ENCODE data around the gene NPAT. TPM values are rescaled to one million over a fixed set of nuclear protein-coding genes. Genes with fewer than 3 reads are reported as not detected.
"Not testable (repeated sequence)": the region's sequence is repeated elsewhere in the genome, so short reads cannot be mapped to it uniquely, and the experiment has no call there.

NPAT gene
- polyA plus RNA-seq, 12 donors = 7.4 to 20.2 (median 8.9) TPM; not detected in 1

DNA sequence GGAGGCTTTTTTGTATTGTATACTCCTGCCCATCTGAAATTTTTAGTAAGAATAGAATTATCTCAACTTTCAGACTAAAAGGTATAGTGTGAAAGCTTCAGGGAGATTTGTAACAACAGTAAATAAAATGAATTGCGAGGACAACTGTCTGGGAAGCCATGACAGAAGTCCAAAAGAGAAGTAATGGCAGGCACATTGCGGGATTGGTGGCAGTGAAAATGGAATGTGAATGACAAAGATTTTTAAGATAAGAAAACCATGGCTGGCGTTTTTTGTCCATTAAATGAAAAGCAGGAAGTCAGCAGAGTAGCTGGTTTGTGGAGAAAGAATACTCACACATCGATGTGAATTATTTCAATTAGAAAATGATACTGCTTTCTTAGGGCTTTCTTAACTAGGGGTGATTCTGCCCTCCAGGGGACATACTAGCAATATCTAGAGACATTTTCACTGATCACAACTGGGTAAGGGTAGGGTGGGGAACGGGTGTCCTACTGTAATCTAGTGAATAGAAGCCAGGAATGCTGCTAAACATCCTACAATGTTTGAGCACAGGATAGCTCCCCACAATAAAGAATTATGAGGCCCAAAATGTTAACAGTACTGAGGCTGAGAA, 1.6 kb downstream of the NPAT start:
- DNase-seq = no peak

DNA sequence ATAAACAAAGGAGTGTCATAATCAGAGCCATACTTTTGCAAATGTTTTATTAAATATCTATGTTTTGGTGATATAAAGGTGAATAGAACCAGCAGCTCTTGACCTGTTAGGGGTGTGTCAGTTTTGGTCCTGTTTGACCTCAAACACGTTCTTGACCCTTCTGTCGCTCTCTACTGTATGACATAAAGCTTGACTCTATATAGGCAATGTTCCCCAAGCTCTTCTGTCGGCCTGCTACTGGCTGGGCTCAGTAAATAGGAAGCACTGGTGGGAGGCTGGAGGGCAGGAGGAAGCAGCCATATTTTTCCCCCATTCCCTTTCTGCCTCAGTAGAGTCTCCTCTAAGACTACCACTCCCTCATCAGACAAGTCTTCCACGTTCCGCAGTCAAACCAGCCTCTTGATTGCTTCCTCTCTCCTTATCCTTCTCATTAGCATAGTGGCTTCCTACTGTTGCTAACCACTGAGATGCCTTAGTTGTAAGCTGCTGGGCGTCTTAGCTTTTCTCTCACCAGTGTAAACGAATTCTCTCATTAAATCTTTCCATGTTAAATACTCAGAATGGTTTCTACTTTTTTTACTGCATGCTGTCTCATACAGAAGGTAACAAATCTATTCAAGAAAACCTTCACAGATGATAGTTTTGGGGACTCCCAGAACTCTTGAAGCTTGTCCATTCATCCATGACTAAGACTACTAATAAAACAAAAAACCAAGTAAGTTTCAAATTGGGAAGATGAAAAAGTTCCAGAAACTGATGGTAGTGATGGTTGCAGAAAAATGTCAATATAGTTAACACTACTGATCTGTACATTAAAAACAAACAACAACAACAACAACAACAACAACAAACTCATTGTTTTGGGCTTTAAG, 3.3 kb downstream of the NPAT start:
- DNase-seq = no peak

DNA sequence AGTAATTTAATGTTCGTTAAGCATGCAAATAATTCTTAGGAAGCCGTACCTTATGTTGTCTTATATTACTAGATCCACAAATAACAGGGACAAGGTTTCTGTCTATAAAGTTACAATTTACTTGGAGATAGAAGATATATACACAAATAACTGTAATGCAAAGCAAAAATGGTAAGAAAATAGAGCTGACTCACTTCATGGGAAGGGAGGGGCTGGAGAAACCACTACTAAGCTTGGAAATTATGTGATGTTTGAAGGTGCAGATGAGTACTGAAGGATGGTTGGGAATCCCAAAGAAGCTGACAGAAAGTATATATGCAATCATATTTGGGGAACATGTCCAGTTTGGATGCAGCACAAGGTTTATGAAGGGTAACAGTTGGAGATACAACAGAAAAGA, 4.0 kb downstream of the NPAT start:
- DNase-seq = no peak

DNA sequence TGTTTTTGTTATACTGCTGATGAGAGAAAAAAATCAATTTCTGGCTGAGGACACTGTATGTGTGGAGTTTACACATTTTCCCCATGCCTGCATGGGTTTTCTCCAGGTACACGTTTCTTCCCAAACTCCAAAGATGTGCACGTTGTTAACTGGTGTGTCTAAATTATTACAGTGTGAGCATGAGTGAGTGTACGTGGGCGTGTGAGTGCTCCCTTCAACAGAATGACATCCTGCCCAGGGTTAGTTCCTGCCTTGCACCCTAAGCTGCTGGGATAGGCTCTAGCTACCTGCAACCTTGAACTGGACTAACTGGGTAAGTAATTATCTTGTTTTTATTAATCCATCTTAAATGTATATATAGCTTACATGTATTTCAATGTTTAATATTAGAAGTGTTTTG, 5.5 kb downstream of the NPAT start:
- no peak for DNase-seq

DNA sequence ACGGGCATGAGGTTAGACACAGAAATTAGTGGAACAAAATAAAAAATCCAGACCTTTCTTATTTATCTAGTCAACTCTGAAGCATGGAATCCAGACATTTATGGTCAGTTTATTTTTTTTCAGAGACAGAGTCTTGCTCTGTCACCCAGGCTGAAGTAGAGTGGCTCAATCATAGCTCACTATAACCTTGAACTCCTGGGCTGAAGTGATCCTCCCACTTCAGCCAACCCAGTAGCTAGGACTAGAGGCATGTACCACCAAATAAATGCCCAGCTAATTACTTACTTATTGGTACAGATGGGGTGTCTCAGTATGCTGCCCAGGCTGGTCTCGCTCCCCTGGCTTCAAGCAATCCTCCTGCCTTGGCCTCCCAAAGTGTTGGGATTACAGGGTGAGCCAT, 8.7 kb downstream of the NPAT start:
- DNase-seq = no peak

DNA sequence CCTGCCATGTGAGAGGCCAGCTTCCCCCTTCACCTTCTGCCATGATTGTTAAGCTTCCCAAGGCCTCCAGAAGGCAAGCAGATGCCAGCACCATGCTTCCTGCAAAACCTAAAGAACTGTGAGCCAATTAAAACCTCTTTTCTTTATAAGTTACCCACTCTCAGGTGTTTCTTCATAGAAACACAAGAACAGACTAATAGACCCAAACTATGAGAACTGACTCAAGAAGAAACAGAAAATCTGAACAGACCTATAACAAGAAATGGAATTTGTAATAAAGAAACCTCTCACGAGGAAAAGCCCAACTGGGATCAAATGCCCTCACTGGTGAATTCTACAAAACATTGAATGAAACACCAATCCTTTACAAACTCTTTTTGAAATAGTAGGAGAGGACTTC, 12.0 kb downstream of the NPAT start:
- no peak for DNase-seq

DNA sequence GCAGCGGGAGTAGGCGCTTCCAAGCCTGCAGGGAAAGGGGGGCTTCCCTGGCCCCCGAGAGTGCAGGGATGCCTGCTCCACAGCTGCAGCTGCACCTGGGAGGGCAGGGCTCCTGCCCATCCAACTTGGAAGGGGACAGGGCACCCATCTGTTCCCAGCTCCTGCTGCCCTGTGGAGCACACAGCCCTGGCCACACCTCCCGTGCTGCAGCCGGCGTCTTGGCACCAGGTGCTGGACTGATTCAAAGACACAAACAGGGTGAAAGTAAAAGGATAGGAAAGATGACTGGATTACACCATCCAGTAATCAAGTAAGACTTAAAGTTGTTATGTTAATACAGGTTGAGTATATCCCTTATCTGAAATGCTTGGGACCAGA, 14.8 kb downstream of the NPAT start:
- no peak for DNase-seq

DNA sequence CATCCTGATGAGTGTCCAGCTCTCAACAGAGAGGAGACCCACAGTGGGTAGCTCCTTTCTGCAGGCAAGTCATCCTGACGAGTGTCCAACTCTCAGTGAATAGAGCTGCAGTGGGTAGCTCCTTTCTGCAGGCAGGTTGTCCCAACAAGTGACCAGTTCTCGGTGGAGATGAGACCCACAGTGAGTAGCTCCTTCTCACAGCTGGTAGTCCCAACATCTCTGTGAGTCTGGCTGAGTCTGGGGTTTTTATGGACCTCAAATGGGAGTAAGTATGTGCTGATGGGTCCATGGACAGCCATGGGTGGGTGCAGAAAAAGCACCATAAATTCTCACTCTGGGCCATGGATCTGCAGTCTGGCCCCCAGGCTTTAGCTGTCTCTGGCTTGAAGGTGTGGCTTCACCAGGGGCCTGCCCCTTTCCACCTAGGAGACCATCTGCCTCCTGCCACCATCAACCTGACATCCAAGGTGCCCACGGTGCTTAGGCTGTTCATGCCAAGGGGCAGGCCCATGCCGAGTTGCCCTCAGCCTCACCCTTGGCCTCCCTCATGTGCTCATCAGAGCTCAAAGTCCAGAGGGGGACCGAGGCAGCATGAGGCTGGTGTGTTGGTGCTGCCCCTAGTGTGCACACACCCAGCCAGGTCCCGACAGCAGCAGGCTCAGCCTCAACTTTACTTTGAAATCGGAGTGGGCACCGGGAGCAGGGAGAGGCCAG, 15.3 kb downstream of the NPAT start:
- DNase-seq = no peak

DNA sequence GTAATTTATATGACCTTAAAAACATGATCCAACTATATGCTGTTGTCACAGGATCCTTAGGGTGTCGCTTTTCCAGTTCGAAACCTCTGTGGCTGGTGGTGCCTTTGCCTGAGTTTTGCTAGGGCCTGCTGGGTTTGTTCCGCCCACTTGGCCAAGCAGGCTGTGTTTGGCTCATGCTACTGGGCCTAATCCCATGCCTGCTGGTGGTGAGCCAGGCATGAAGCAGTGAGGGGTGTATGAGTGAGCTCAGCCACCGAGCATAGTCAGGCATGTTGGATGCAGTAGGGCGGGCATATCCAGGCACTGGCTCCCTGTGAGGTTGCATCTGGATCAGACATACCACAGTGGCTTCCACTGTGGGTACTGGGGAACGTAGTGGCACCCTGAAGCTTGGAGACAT, 16.3 kb downstream of the NPAT start:
- no peak for DNase-seq

DNA sequence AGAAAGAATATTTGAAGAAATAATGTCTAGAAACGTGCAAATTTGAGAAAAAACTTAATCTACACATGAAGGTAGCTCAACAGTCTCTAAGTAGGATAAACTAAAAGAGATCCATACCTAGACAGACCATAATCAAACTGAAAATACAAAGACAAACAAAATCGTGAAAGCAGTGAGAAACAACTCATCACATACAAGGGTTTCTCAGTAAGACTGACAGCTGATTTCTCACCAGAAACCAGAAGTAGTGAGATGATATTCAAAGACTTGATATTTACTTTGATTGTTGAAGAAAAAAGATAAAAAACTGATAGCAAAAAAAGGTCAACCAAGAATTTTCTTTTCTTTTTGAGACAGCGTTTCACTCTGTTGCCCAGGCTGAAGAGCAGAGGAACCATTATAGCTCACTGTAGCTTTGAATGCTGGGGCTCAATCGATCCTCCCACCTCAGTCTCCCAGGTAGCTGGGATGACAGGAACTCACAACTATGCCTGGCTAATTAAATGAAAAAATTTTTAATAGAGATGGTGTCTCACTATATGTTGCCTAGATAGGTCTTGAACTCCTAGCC, 17.4 kb downstream of the NPAT start:
- no peak for DNase-seq

DNA sequence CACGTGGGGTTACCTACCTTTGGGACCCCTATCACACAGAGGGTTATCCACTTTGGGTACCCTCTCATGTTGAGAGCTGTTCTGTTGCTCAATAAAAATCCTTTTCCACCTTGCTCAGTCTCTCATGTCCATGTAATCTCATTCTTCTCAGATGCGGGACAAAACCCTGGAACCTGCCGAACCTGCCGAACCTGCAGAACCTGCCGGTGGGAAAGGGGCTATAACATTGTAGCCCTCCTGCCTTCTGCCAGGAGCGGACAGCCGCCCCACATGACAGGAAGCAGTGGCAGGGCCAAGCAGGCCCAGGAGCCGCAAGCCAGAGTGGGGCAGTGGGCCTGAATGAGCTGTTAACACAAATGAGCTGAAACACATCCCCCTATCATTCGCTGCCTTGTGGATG, 18.1 kb downstream of the NPAT start:
- no peak for DNase-seq

DNA sequence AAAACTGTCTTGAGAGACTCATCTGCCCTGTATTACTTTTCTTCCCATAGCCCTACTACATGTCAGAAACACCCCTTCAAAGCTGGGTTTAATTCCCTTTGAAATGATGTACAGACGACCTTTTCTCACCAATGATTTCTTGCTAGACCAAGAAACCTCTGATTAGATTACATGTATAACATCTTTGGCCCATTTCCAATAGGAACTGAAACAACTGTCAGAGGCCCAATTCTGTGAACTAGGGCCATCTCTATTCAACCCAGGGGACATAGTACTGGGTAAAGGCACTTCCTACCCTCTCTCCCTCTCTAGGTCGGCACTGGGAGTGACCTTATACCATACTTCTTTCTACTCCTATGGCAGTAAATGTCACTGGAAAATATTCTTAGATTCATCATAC, 19.4 kb downstream of the NPAT start:
- DNase-seq = no peak

DNA sequence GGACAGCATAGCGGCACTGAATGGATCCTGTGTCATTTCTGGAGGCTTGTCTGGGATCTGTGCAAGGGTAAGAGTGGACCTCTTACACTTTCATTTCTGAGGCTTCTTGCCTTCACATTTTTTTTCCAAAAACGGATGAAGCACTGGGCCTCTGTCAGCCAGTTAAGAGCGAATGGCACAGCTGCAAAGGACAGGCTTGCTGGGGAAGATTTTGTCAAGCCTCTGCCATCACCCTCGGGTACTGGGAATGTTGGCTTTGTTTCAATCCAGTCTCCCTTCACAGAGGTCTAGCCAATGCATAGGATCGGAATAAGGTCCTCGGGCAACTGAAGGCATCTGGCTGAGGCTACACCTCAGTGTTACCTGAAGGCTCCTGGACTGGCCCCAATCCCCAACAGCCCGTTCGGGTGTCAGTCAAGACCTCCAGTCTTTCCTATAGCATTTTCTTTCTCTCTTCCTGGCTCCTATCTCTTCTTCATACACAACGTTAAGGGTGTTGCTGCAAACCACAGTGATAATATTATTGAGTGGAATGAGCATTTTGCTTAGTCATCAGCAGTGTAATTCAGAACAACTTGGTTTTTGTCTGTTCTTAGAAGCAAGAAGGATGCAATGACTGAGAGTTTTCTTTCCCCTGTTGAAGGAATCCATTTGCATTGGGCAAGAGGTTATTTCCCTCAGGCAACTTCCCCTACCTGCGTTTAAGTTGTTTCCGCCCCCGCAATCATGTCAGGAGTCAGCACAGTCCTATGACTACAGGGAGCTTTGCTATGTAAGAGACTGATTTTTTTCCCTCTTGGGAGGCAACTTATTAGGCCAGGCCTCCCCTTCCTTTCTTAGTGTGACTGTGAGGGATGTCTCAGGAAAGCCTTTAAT, 22.8 kb downstream of the NPAT start:
- no peak for DNase-seq

DNA sequence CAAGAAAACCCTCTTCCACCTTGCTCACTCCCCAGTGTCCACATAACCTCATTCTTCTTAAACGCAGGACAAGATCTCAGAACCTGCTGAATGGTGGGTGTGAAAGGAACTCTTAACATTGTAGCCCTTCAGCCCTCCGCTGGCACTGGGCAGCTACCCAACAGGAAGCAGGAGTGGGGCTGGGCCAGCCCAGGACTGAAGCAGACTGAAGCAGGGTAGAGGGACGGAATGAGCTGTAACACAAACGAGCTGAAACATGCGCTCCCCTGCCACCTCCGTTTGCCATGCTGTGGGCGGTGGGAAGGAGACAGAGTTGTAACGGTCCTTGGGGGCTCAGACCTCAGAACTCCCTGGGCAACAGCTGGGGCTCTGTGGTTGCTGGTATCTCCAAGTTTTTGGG, 23.6 kb downstream of the NPAT start:
- no peak for DNase-seq

DNA sequence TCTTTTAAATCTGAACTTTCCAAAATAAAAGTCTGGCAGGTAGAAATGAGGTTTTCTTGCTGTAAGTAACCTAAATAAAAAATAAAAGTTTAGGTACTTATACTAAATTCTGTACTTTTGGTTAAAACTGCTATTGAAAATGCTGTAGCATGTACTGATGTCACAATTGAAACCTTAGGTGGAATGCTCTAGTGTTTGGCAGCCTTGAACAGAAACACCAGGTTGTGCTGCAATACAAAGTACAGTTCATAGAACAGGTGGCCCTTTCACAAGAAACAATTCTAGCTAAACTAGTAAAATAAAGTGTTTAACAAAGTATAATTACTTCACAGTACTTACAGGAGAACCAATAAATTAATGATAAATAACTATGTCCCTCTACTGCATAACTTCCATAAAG, 25.1 kb downstream of the NPAT start:
- DNase-seq = no peak

DNA sequence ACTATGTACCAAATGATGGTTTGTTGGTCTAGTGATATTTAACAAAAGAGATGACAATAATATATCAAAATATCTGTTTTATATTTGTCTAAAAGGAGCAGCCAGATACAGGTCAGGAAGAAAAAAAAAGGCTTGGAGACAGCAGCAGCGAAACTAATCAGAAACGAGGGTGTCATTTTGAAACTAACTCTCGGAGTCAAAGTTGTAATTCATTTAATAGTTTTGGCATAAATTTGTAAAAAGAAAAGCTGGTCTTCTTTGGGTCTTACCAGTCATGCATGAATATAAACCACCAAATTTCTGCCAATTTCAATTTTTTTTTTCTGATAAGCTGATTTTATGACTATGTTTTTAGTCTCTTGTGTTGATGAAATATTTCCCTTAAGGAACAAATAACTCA, 25.5 kb downstream of the NPAT start:
- no peak for DNase-seq

DNA sequence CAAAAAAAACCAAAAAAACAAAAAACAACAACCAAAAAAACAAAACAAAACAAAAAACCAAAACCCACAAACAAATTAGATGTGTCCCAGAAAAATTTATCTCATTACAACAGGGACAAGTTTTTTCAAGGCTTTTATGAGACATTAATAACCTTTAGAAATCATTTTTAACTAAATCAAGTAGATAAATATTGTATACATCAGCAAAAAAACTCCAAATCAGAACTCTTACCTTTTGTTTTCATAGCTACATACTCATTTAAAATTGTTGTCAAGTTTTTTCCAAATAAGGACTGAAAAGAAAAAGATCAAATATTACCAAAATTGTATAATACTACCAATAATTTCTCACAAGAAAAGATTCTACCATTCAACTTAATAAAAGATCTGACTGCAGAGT, 28.7 kb downstream of the NPAT start:
- DNase-seq = no peak

DNA sequence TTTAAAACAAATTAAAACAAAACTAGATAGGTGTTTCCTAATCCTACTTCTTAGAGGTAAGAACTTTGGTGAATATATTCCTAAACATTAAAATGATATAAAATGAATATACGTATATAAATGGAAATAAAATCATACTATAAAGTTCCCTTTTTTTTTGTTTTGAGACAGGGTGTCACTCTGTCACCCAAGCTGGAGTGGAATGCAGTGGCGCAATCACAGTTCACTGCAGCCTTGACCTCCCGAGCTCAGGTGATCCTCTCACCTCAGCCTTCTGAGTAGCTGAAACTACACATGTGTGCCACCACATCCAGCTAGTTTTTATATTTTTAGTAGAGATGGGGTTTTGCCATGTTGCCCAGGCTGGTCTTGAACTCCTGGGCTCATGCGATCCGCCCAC, 44.9 kb downstream of the NPAT start:
- no peak for DNase-seq

DNA sequence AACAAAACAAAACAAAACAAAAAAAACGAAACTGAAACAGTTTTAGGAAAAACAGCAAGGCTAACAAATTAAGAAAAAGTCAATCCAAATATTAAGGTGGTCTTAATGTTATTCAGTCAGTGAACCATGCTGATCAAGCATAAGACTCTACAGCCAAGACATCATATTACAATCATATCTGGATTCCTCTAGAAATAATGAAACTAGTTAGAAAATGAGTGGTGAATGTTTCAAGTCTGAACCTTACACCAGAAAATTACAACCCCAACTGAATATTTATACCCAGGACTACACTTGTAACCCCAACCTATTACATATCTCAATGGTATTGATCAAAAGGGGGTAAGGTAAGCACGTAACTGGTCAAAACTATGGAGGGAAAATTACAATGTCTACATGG, 52.3 kb downstream of the NPAT start:
- DNase-seq = no peak

DNA sequence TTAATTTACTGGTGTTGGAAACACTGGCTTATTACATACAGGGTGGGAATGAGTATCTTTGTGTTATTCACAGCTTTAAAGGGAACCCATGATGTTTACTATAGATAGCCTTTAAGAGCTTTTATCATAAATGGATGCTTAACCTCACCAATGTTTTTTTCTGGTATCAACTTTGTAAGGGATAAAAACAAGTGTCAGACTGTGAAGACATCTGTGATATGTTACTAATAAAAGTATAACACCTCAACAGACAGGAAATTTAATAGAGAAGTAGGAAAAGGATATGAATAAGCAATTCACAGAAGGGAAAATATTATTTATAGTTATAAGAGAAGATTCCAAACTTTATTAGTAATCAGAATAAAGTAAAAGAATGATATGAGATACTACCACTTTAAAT, 54.8 kb downstream of the NPAT start:
- DNase-seq = no peak

DNA sequence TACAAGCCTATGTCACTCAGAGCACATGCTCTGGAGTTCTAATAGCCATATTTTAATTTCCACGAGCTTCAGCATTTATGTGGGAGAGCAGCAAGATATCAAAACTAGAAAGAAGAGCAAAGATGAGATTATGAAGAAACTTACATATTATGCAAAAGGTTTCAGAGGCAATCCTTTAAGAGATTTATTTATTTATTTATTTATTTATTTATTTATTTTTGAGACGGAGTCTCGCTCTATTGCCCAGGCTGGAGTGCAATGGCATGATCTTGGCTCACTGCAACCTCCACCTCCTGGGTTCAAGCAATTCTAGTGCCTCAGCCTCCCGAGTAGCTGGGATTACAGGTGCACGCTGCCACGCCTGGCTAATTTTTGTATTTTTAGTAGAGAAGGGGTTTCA, 59.6 kb downstream of the NPAT start:
- not testable (repeated sequence) for DNase-seq

Measured in muscle of arm (tissue), 12 donors.